Ureter (tissue), 1 donor: ENCODE data around the gene AKAP11. TPM values are rescaled to one million over a fixed set of nuclear protein-coding genes. Genes with fewer than 3 reads are reported as not detected.

Source experiments
- total RNA-seq: library from RNA; stranded (reverse); gene quantifications from one replicate; pipeline ENCODE4 v1.2.4, GENCODE V29; 2023
- donor health status: DM: yes; HTN: yes; CAD: no.

AKAP11 gene
- total RNA-seq, 1 donor from 2014 or later: 46.6 TPM

Other genes with a start within 250 kb of the AKAP11 start
- gene DGKH, start 223.5 kb upstream of the AKAP11 start, total RNA-seq: 77.7 TPM